H1 (cell line): ENCODE results near the gene FAS. TPM values are rescaled to one million over a fixed set of nuclear protein-coding genes. Genes with fewer than 3 reads are reported as not detected.

Experiments
- CTCF ChIA-PET: fragments of 300-600 bp; sonication (Branson Sonifier 250); formaldehyde crosslinking; loops from one replicate; lab custom pipeline; 2021; ENCODE audit not compliant: partially characterized antibody; lab: Charles Lee
- POLR2A ChIA-PET: fragments of 300-600 bp; sonication (Branson Sonifier 250); formaldehyde crosslinking; loops from one replicate; lab custom pipeline; 2021; ENCODE audit warnings: inconsistent platforms; ENCODE audit not compliant: partially characterized antibody; lab: Charles Lee
- DNase-seq, 2 experiments: peaks; one replicate each; pipeline versions ENCODE4 v3.0.0 to v3.0.0-alpha.2; 2010 to 2022; ENCODE audit warnings: low spot score in 2 of 2, low read depth in 1 of 2, mixed read lengths in 1 of 2
- FAIRE-seq: peaks from 2 replicates; lab custom pipeline; 2011; peaks lifted over from hg19 to GRCh38; lab: Jason Lieb, UNC
- H2AFZ ChIP-seq: 2 replicates; pipeline ENCODE4 v1.8.1; 2012; ENCODE audit warnings: low read length, inconsistent platforms
- H2AK5ac ChIP-seq: 2 replicates; pipeline ENCODE4 v1.6.1; 2013; ENCODE audit warnings: low read depth, low read length
- H2BK120ac ChIP-seq: replicated peaks from 2 replicates; pipeline ENCODE3; 2013; ENCODE audit warnings: low read depth, low read length, inconsistent platforms
- H2BK12ac ChIP-seq: 2 replicates; pipeline ENCODE4 v1.6.1; 2013; ENCODE audit warnings: low read depth, low read length
- H2BK15ac ChIP-seq: 2 replicates; pipeline ENCODE4 v1.6.1; 2013; ENCODE audit warnings: low read length
- H2BK20ac ChIP-seq: 2 replicates; pipeline ENCODE4 v1.6.1; 2013; ENCODE audit warnings: low read length
- H2BK5ac ChIP-seq: 2 replicates; pipeline ENCODE4 v1.6.1; 2013; ENCODE audit warnings: low read depth, low read length
- H3K14ac ChIP-seq: 2 replicates; pipeline ENCODE4 v1.6.1; 2013; ENCODE audit warnings: inconsistent platforms; ENCODE audit not compliant: insufficient read length
- H3K18ac ChIP-seq: 2 replicates; pipeline ENCODE4 v1.6.1; 2013; ENCODE audit warnings: low read length; ENCODE audit errors: extremely low read depth
- H3K23ac ChIP-seq: 2 replicates; pipeline ENCODE4 v1.6.1; 2013; ENCODE audit warnings: inconsistent platforms; ENCODE audit not compliant: insufficient read length
- H3K23me2 ChIP-seq: 2 replicates; pipeline ENCODE4 v1.6.1; 2013; ENCODE audit warnings: low read depth, low read length
- H3K27ac ChIP-seq: 2 replicates; pipeline ENCODE4 v1.6.1; 2011; ENCODE audit warnings: low read depth, low read length, inconsistent platforms
- H3K27me3 ChIP-seq, 4 experiments: replicated peaks in 1 of 4; 1 replicate in 1 of 4; 2 replicates in 3 of 4; pipeline versions ENCODE4 v1.6.1 to v1.8.1; 2011 to 2013; ENCODE audit warnings: low read length in 3 of 4, mild to moderate bottlenecking in 3 of 4, inconsistent platforms in 2 of 4, mixed read lengths in 2 of 4, moderate library complexity in 1 of 4; ENCODE audit not compliant: control insufficient read depth in 3 of 4, insufficient read depth in 3 of 4; ENCODE audit errors: extremely low read depth in 1 of 4
- H3K36me3 ChIP-seq, 4 experiments: 2 replicates each; pipeline versions ENCODE4 v1.6.1 to v1.8.1; 2011 to 2013; ENCODE audit warnings: mild to moderate bottlenecking in 4 of 4, low read length in 3 of 4, moderate library complexity in 2 of 4, control low read depth in 1 of 4, inconsistent platforms in 1 of 4; ENCODE audit not compliant: insufficient read depth in 4 of 4, control insufficient read depth in 2 of 4
- H3K4ac ChIP-seq: replicated peaks from 2 replicates; pipeline ENCODE3; 2013; ENCODE audit warnings: low read length, low read depth, mixed read lengths, inconsistent platforms; ENCODE audit not compliant: insufficient read length
- H3K4me1 ChIP-seq, 4 experiments: replicated peaks in 1 of 4; 1 replicate in 1 of 4; 2 replicates in 3 of 4; pipeline versions ENCODE4 v1.6.1 to v1.8.1; 2011 to 2013; ENCODE audit warnings: low read length in 3 of 4, inconsistent platforms in 2 of 4, mixed read lengths in 1 of 4; ENCODE audit not compliant: insufficient read depth in 4 of 4, control insufficient read depth in 3 of 4
- H3K4me2 ChIP-seq, 2 experiments: 2 replicates each; pipeline versions ENCODE4 v1.6.1 to v1.8.1; 2011 to 2013; ENCODE audit warnings: low read depth in 2 of 2, low read length in 2 of 2, control low read depth in 1 of 2, inconsistent platforms in 1 of 2, mild to moderate bottlenecking in 1 of 2; ENCODE audit not compliant: insufficient read depth in 1 of 2
- H3K4me3 ChIP-seq, 4 experiments: fragments of 200-600, 300-600 bp in 1 of 4; sonication (generic), shearing (Covaris generic), sonication (Bioruptor Twin) in 1 of 4; 2 replicates each; pipeline versions ENCODE4 v1.5.1 to v1.8.1; 2011 to 2016; ENCODE audit warnings: low read length in 4 of 4, low read depth in 3 of 4, control low read depth in 2 of 4, inconsistent platforms in 2 of 4, mild to moderate bottlenecking in 2 of 4, mixed read lengths in 1 of 4, moderate library complexity in 1 of 4; ENCODE audit not compliant: insufficient read depth in 2 of 4; ENCODE audit errors: extremely low read depth in 1 of 4
- H3K56ac ChIP-seq: replicated peaks from 2 replicates; pipeline ENCODE3; 2013; ENCODE audit warnings: low read depth, mild to moderate bottlenecking, mixed read lengths, low read length, inconsistent platforms; ENCODE audit not compliant: insufficient read length
- H3K79me1 ChIP-seq: 2 replicates; pipeline ENCODE4 v1.6.1; 2013; ENCODE audit warnings: low read depth, low read length, control low read depth
- H3K79me2 ChIP-seq, 2 experiments: 2 replicates each; pipeline versions ENCODE4 v1.6.1 to v1.8.1; 2012 to 2013; ENCODE audit warnings: low read length in 2 of 2, mild to moderate bottlenecking in 2 of 2, inconsistent platforms in 1 of 2; ENCODE audit not compliant: insufficient read depth in 2 of 2, control insufficient read depth in 1 of 2
- H3K9ac ChIP-seq, 4 experiments: replicated peaks in 1 of 4; 1 replicate in 1 of 4; 2 replicates in 3 of 4; pipeline versions ENCODE4 v1.6.1 to v1.8.1; 2011 to 2013; ENCODE audit warnings: low read depth in 3 of 4, low read length in 3 of 4, control low read depth in 2 of 4, mild to moderate bottlenecking in 2 of 4, moderate library complexity in 2 of 4, inconsistent platforms in 1 of 4; ENCODE audit errors: extremely low read depth in 1 of 4
- H3K9me3 ChIP-seq, 2 experiments: 2 replicates each; pipeline versions ENCODE4 v1.6.1 to v1.8.1; 2012 to 2013; ENCODE audit warnings: mild to moderate bottlenecking in 2 of 2, moderate library complexity in 2 of 2, control low read depth in 1 of 2, inconsistent platforms in 1 of 2, low read depth in 1 of 2, low read length in 1 of 2, mixed read lengths in 1 of 2; ENCODE audit not compliant: insufficient read depth in 2 of 2
- H4K20me1 ChIP-seq, 2 experiments: replicated peaks in 1 of 2; 2 replicates each; pipeline versions ENCODE3 to v1.8.1; 2011 to 2013; ENCODE audit warnings: inconsistent platforms in 2 of 2, low read length in 2 of 2, mild to moderate bottlenecking in 1 of 2; ENCODE audit not compliant: insufficient read depth in 2 of 2, control insufficient read depth in 1 of 2
- H4K5ac ChIP-seq: 2 replicates; pipeline ENCODE4 v1.6.1; 2013; ENCODE audit warnings: low read length, low read depth, mixed read lengths, inconsistent platforms; ENCODE audit not compliant: insufficient read length
- H4K8ac ChIP-seq: 2 replicates; pipeline ENCODE4 v1.8.0; 2013; ENCODE audit warnings: mild to moderate bottlenecking, moderate library complexity, low read length, inconsistent platforms; ENCODE audit not compliant: insufficient read depth; ENCODE audit errors: extremely low read depth
- H4K91ac ChIP-seq: replicated peaks from 2 replicates; pipeline ENCODE3; 2013; ENCODE audit warnings: low read length, mixed read lengths, inconsistent platforms; ENCODE audit not compliant: insufficient read length
- CBX8 ChIP-seq: fragments of 300-800, 300-1000 bp; sonication (generic); IDR thresholded peaks from 2 replicates; pipeline ENCODE4 v1.7.1; 2016; ENCODE audit warnings: low read depth, low read length, borderline replicate concordance
- GABPA ChIP-seq: IDR thresholded peaks from 2 replicates; pipeline ENCODE4 v1.6.1; 2011; ENCODE audit warnings: mild to moderate bottlenecking, low read length, moderate library complexity, borderline replicate concordance; ENCODE audit not compliant: insufficient read depth
- HDAC6 ChIP-seq: IDR thresholded peaks from one replicate; pipeline ENCODE4 v1.7.1; 2012; ENCODE audit warnings: low read depth, mild to moderate bottlenecking, inconsistent platforms, low read length, moderate library complexity
- RAD21 ChIP-seq, 2 experiments: IDR thresholded peaks in 1 of 2; conservative IDR thresholded peaks in 1 of 2; 2 replicates each; pipeline ENCODE4 v1.6.1; 2011; ENCODE audit warnings: low read depth in 2 of 2, low read length in 2 of 2, improper control_type of control experiment in 1 of 2, inconsistent platforms in 1 of 2, mild to moderate bottlenecking in 1 of 2, moderate library complexity in 1 of 2
- RBBP5 ChIP-seq: IDR thresholded peaks from 2 replicates; pipeline ENCODE4 v1.7.1; 2012; ENCODE audit warnings: low read depth, mild to moderate bottlenecking, inconsistent platforms, low read length, moderate library complexity, borderline replicate concordance
- SIRT6 ChIP-seq: IDR thresholded peaks from one replicate; pipeline ENCODE4 v1.7.1; 2012; ENCODE audit warnings: low read length, inconsistent platforms
- ZNF274 ChIP-seq: IDR thresholded peaks from 2 replicates; pipeline ENCODE4 v1.7.0; 2012; ENCODE audit warnings: low read length, borderline replicate concordance; ENCODE audit errors: extremely low read depth
- WGBS, 2 experiments: shearing (Covaris generic) in 1 of 2; methylation state at CpG; one replicate each; pipeline versions ENCODE4 v1.1.6 to v1.1.7; 2013 to 2015; ENCODE audit warnings: low lambda C conversion rate in 2 of 2, mixed read lengths in 2 of 2, inconsistent platforms in 1 of 2, low coverage in 1 of 2, missing lambda C conversion rate in 1 of 2; ENCODE audit not compliant: insufficient replicate concordance in 2 of 2, insufficient coverage in 1 of 2, insufficient read length in 1 of 2; ENCODE audit errors: extremely low coverage in 1 of 2, missing lambda C conversion rate in 1 of 2; 5-methylcytosine and 5-hydroxymethylcytosine counted together
- polyA plus RNA-seq, 7 experiments: library from polyadenylated mRNA; depleted of rRNA in 3 of 7; stranded (reverse) in 5 of 7; unstranded in 2 of 7; fragments of >200 nt in 5 of 7; fragments of 200-250 nt in 2 of 7; gene quantifications; 1 replicate in 5 of 7; 2 replicates in 1 of 7; 4 replicates in 1 of 7; pipeline versions ENCODE4 v1.2.1 to v1.2.3, GENCODE V29; 2011 to 2013; ENCODE audit warnings: missing spikeins in 2 of 7, mixed read lengths in 2 of 7
- total RNA-seq: library from RNA; stranded (reverse); fragmentation: NEBNext Ultra II Directional; extraction: Animal tissue kit (Norgen Biotek cat#: 25700); gene quantifications from 2 replicates; pipeline ENCODE4 v1.2.1, GENCODE V29; 2021
- TF ChIP-seq, protein P1 (sequence below): IDR thresholded peaks from 2 replicates; pipeline ENCODE4 v1.6.1; 2012; ENCODE audit warnings: inconsistent platforms
- TF ChIP-seq, protein P2 (sequence below), 3 experiments: IDR thresholded peaks; 1 replicate in 2 of 3; 2 replicates in 1 of 3; pipeline versions ENCODE4 v1.5.1 to v1.6.1; 2011; ENCODE audit warnings: low read length in 3 of 3, mild to moderate bottlenecking in 3 of 3, inconsistent platforms in 2 of 3, low read depth in 1 of 3, moderate library complexity in 1 of 3; ENCODE audit not compliant: insufficient read depth in 1 of 3; ENCODE audit errors: control extremely low read depth in 1 of 3
- TF ChIP-seq, protein P3 (sequence below): IDR thresholded peaks from 2 replicates; pipeline ENCODE4 v1.6.1; 2012; ENCODE audit warnings: inconsistent platforms

The FAS gene
- total and polyA plus RNA-seq, 2 of the 8 experiments (the other 6 are each of a cell fraction or from before 2014, with no cell fraction given), result 4.0 to 6.7 TPM

DNA sequence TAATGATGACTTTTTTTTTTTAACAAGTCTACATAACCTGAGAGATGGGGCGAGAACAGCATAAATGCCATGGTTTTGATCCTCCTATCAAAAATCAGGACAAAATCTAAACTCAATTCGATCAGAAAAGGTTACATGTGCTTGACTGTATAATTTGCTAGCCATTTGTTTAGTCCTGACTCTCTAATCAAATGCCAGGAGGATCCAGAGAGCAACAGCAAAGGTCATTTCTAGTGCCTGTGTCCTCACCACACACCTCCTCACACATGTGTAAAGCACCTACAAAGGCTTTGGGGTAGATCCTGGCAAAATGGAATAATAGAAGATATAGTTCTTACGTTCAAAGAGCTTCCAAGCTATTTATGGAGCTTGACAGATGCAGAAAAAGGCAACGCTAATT, 11.0 kb upstream of the FAS start:
- no peaks in the 10 kb centered on the region for H3K23me2 ChIP-seq
- H2AK5ac ChIP-seq, result no peak overlapping the region
- no peak overlapping the region for H2BK15ac ChIP-seq
- no peak overlapping the region for H4K8ac ChIP-seq
- H3K36me3 ChIP-seq, result no peaks in the 10 kb centered on the region
- H3K79me1 ChIP-seq, result no peaks in the 10 kb centered on the region
- no peak overlapping the region for H4K91ac ChIP-seq
- H3K4ac ChIP-seq, result no peak overlapping the region
- H3K9ac ChIP-seq, result no peak overlapping the region
- H3K27me3 ChIP-seq, result no peaks in the 10 kb centered on the region
- H3K4me2 ChIP-seq, result no peak overlapping the region
- H2BK120ac ChIP-seq, result no peak overlapping the region
- no peak overlapping the region for H2BK5ac ChIP-seq
- ChIA-PET POLR2A (interaction anchor here (0.6 kb wide), 1 partner anchor 249 kb away, joined by 3 read pairs; no protein-coding TSS in a partner anchor), CTCF (interaction anchor here (1.4 to 3.3 kb wide), 2 partner anchors 11 to 47 kb away, joined by 4 to 14 read pairs; partner anchors contain the start of gene FAS)
- H2AFZ ChIP-seq, result no peak overlapping the region
- H3K9me3 ChIP-seq, result no peaks in the 10 kb centered on the region
- H4K20me1 ChIP-seq, result no peaks in the 10 kb centered on the region
- 79% methylated on average over 4 of the region's 4 CpGs; no CpG with 5 or more reads in 1 of the 2 experiments for WGBS, 2 experiments
- DNase-seq (no peak), FAIRE-seq (no peak)
- H4K5ac ChIP-seq, result no peak overlapping the region
- H3K23ac ChIP-seq, result no peak overlapping the region
- H2BK12ac ChIP-seq, result no peak overlapping the region
- no peak overlapping the region for H2BK20ac ChIP-seq
- H3K27ac ChIP-seq, result no peak overlapping the region
- H3K18ac ChIP-seq, result no peak overlapping the region
- H3K79me2 ChIP-seq, result no peaks in the 10 kb centered on the region
- no peaks in the 10 kb centered on the region for H3K4me1 ChIP-seq
- no peak overlapping the region for H3K14ac ChIP-seq
- no peak overlapping the region for H3K4me3 ChIP-seq
- H3K56ac ChIP-seq, result no peak overlapping the region
- TF ChIP-seq, protein P1, sequence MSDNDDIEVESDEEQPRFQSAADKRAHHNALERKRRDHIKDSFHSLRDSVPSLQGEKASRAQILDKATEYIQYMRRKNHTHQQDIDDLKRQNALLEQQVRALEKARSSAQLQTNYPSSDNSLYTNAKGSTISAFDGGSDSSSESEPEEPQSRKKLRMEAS, result no peak
- TF ChIP-seq RAD21 (IDR thresholded peaks at IDR 0.05 in 1 of 2, conservative IDR thresholded peaks at IDR 0.05 in 1 of 2; ENCODE audit: low read depth in 2 of 2, low read length in 2 of 2) (no peak), RBBP5 (no peak), ZNF274 (no peak), GABPA (no peak), CBX8 (no peak), SIRT6 (no peak), HDAC6 (no peak)
- TF ChIP-seq, protein P2, sequence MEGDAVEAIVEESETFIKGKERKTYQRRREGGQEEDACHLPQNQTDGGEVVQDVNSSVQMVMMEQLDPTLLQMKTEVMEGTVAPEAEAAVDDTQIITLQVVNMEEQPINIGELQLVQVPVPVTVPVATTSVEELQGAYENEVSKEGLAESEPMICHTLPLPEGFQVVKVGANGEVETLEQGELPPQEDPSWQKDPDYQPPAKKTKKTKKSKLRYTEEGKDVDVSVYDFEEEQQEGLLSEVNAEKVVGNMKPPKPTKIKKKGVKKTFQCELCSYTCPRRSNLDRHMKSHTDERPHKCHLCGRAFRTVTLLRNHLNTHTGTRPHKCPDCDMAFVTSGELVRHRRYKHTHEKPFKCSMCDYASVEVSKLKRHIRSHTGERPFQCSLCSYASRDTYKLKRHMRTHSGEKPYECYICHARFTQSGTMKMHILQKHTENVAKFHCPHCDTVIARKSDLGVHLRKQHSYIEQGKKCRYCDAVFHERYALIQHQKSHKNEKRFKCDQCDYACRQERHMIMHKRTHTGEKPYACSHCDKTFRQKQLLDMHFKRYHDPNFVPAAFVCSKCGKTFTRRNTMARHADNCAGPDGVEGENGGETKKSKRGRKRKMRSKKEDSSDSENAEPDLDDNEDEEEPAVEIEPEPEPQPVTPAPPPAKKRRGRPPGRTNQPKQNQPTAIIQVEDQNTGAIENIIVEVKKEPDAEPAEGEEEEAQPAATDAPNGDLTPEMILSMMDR (IDR thresholded peaks at IDR 0.05; ENCODE audit: control extremely low read depth in 1 of 3, insufficient read depth in 1 of 3, low read depth in 1 of 3, low read length in 3 of 3), result no peak
- TF ChIP-seq, protein P3, sequence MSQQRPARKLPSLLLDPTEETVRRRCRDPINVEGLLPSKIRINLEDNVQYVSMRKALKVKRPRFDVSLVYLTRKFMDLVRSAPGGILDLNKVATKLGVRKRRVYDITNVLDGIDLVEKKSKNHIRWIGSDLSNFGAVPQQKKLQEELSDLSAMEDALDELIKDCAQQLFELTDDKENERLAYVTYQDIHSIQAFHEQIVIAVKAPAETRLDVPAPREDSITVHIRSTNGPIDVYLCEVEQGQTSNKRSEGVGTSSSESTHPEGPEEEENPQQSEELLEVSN, result no peak
